Measurements from ENCODE around the gene CTNND2. TPM values are rescaled to one million over a fixed set of nuclear protein-coding genes. Genes with fewer than 3 reads are reported as not detected.

CTNND2 gene
- total and polyA plus RNA-seq, 10 of the 15 experiments (the other 5 are each of a cell fraction or from before 2014, with no cell fraction given), result 0.02 to 0.16 (median 0.04) TPM; not detected in 7

GRCh38 chr5:11319836-11320580 lies 584.2 kb downstream of the CTNND2 start:
- no peak for TF ChIP-seq BCL3 (IDR thresholded peaks at IDR 0.05; ENCODE audit: borderline replicate concordance, insufficient read depth, low read depth, low read length, poor library complexity, severe bottlenecking)
- no peak for TF ChIP-seq SREBF1 (IDR thresholded peaks at IDR 0.05; ENCODE audit: low read length)
- TF ChIP-seq HSF1 (IDR thresholded peaks at IDR 0.05; ENCODE audit: low read depth, low read length), result no peak
- TF ChIP-seq PBX3 (IDR thresholded peaks at IDR 0.05; ENCODE audit: insufficient replicate concordance, low read depth, low read length), result no peak
- TF ChIP-seq ZBTB4 (CRISPR knock-in tag; IDR thresholded peaks at IDR 0.05), result no peak
- no peak for TF ChIP-seq BMI1 (IDR thresholded peaks at IDR 0.05; ENCODE audit: borderline replicate concordance)
- no peak for TF ChIP-seq ZNF274 (IDR thresholded peaks at IDR 0.05; ENCODE audit: insufficient read depth, insufficient read length)
- no peak for TF ChIP-seq SMAD1 (IDR thresholded peaks at IDR 0.05; ENCODE audit: low read depth, partially characterized antibody)
- TF ChIP-seq NFYB (IDR thresholded peaks at IDR 0.05; ENCODE audit: insufficient read depth, low read depth, low read length), result no peak
- TF ChIP-seq CHD1 (IDR thresholded peaks at IDR 0.05; ENCODE audit: low read depth, low read length), result no peak
- no peak for TF ChIP-seq RUNX3 (IDR thresholded peaks at IDR 0.05; ENCODE audit: low read length)
- TF ChIP-seq FOS (IDR thresholded peaks at IDR 0.05; ENCODE audit: borderline replicate concordance, extremely low read depth, insufficient read length), result no peak
- no peak for TF ChIP-seq PAX8 (IDR thresholded peaks at IDR 0.05)
- no peak for TF ChIP-seq ZZZ3 (IDR thresholded peaks at IDR 0.05; ENCODE audit: control insufficient read depth, insufficient read length, low read depth)
- TF ChIP-seq KAT2A (conservative IDR thresholded peaks at IDR 0.05; ENCODE audit: control insufficient read depth, low read depth, low read length), result no peak
- TF ChIP-seq IKZF1 (conservative IDR thresholded peaks at IDR 0.05), result no peak
- H3K27ac ChIP-seq (ENCODE audit: control insufficient read depth, insufficient read depth), result no peak overlapping the region
- no peaks in the 10 kb centered on the region for H3K79me2 ChIP-seq (ENCODE audit: control insufficient read depth, insufficient read depth, low read length)
- H3K4me1 ChIP-seq (ENCODE audit: control insufficient read depth, insufficient read depth, low read length), result no peaks in the 10 kb centered on the region
- FAIRE-seq, result no peak
- intact Hi-C loops (cut with micrococcal nuclease; ENCODE audit: unreplicated experiment), result no loop called here
- no peaks in the 10 kb centered on the region for H4K20me1 ChIP-seq (ENCODE audit: control insufficient read depth, insufficient read depth)
- ATAC-seq, result no peak
- no peak overlapping the region for H3K4me3 ChIP-seq
- no peak overlapping the region for H3K4me2 ChIP-seq (ENCODE audit: control insufficient read depth, insufficient read depth)
- ChIA-PET CTCF (interaction anchor here (1.3 kb wide), 1 partner anchor 12 kb away, joined by 4 read pairs; no protein-coding TSS in a partner anchor), RAD21 (ENCODE audit: unreplicated experiment) (no interaction called here), SMC1A (ENCODE audit: uncharacterized antibody, unreplicated experiment) (no interaction called here), POLR2A (no interaction called here)
- H3K36me3 ChIP-seq (ENCODE audit: control insufficient read depth in 2 of 2, insufficient read depth in 2 of 2, low read length in 1 of 2), result no peaks in the 10 kb centered on the region
- H3K27me3 ChIP-seq (replicated peaks in 1 of 2; ENCODE audit: control insufficient read depth in 2 of 2, insufficient read depth in 2 of 2, low read length in 1 of 2), result no peaks in the 10 kb centered on the region
- whole genome bisulfite sequencing (ENCODE audit: insufficient coverage, insufficient replicate concordance, low lambda C conversion rate, missing lambda C conversion rate), result 23% methylated on average over 7 of the region's 7 CpGs
- no peaks in the 10 kb centered on the region for H3K9me3 ChIP-seq (replicated peaks; ENCODE audit: control insufficient read depth, insufficient read depth, low read length)
- no peak for DNase-seq (ENCODE audit: low read depth, low spot score)
- in situ Hi-C loops (cut with MboI), result no loop called here
- H2AFZ ChIP-seq (ENCODE audit: control insufficient read depth, low read depth, low read length), result no peak overlapping the region
- no TSS peak for BruUV-seq (replicated peaks)
- no peak overlapping the region for H3K9ac ChIP-seq (ENCODE audit: control insufficient read depth, insufficient read depth, low read length)

Measured in GM12878 (cell line).